GM12878 (cell line): ENCODE results near the gene NAA60. TPM values are rescaled to one million over a fixed set of nuclear protein-coding genes. Genes with fewer than 3 reads are reported as not detected.

ENCODE experiments used
- E4F1 ChIP-seq: fragments of 450-650 bp; IDR thresholded peaks from 2 replicates; pipeline ENCODE4 v1.6.1; 2018; ENCODE audit warnings: borderline replicate concordance, mild to moderate bottlenecking; ENCODE audit not compliant: partially characterized antibody
- FOS ChIP-seq: IDR thresholded peaks from 3 replicates; pipeline ENCODE4 v1.6.1; 2011; ENCODE audit warnings: borderline replicate concordance; ENCODE audit not compliant: insufficient read length; ENCODE audit errors: extremely low read depth
- HDAC2 ChIP-seq: fragments of 200-600 bp; sonication (generic); IDR thresholded peaks from 2 replicates; pipeline ENCODE4 v1.6.1; 2017
- HDGF ChIP-seq: fragments of 450-650 bp; IDR thresholded peaks from 2 replicates; pipeline ENCODE4 v1.6.1; 2016; ENCODE audit warnings: antibody characterized with exemption
- KDM1A ChIP-seq: fragments of 200-600 bp; sonication (generic); IDR thresholded peaks from 2 replicates; pipeline ENCODE4 v1.6.1; 2016; ENCODE audit warnings: borderline replicate concordance
- MEF2B ChIP-seq: fragments of 450-650 bp; IDR thresholded peaks from 2 replicates; pipeline ENCODE4 v1.6.1; 2018; ENCODE audit warnings: mild to moderate bottlenecking, moderate library complexity; ENCODE audit not compliant: partially characterized antibody, poor library complexity, severe bottlenecking
- MTA3 ChIP-seq: IDR thresholded peaks from 2 replicates; pipeline ENCODE4 v1.6.1; 2012; ENCODE audit warnings: low read length, inconsistent platforms, borderline replicate concordance
- PAX8 ChIP-seq: fragments of 450-650 bp; IDR thresholded peaks from 2 replicates; pipeline ENCODE4 v1.6.1; 2017; ENCODE audit warnings: mild to moderate bottlenecking, moderate library complexity
- RAD21 ChIP-seq: IDR thresholded peaks from 2 replicates; pipeline ENCODE4 v1.6.1; 2011; ENCODE audit warnings: mild to moderate bottlenecking, low read depth, low read length, moderate library complexity; ENCODE audit not compliant: insufficient read depth
- SMAD5 ChIP-seq: IDR thresholded peaks from 2 replicates; pipeline ENCODE4 v1.6.1; 2016; ENCODE audit warnings: antibody characterized with exemption, low read depth
- TCF12 ChIP-seq: IDR thresholded peaks from 2 replicates; pipeline ENCODE4 v1.6.1; 2011; ENCODE audit warnings: low read depth, mild to moderate bottlenecking, low read length
- ZBTB11 ChIP-seq: fragments of 450-650 bp; formaldehyde crosslinking; IDR thresholded peaks from 2 replicates; pipeline ENCODE4 v1.5.0; 2022; ENCODE audit warnings: mild to moderate bottlenecking, missing genetic modification characterization
- ZBTB40 ChIP-seq: fragments of 450-650 bp; IDR thresholded peaks from 2 replicates; pipeline ENCODE4 v1.6.1; 2016; ENCODE audit warnings: mild to moderate bottlenecking, moderate library complexity, borderline replicate concordance
- ZNF687 ChIP-seq: fragments of 450-650 bp; IDR thresholded peaks from 2 replicates; pipeline ENCODE4 v1.6.1; 2017; ENCODE audit warnings: mild to moderate bottlenecking, moderate library complexity
- polyA plus RNA-seq, 11 experiments: library from polyadenylated mRNA; depleted of rRNA in 4 of 11; unstranded in 6 of 11; stranded (reverse) in 5 of 11; fragments of >200 nt; fragmentation: Nextera tagmentation in 4 of 11; fragmentation: Illumina TruSeq in 1 of 11; extraction: Ambion mirVana in 4 of 11; extraction: Trizol in 1 of 11; gene quantifications; 1 replicate in 1 of 11; 2 replicates in 10 of 11; pipeline versions ENCODE4 v1.2.1 to v1.2.3, GENCODE V29; 2011 to 2016; ENCODE audit warnings: inconsistent platforms in 2 of 11, missing spikeins in 2 of 11, low read depth in 1 of 11
- total RNA-seq, 4 experiments: library from RNA; depleted of rRNA in 3 of 4; stranded (reverse); fragments of >200 nt in 3 of 4; fragmentation: Illumina TruSeq in 1 of 4; extraction: Trizol in 1 of 4; gene quantifications; 2 replicates each; pipeline versions ENCODE4 v1.2.1 to v1.2.3, GENCODE V29; 2013 to 2021

NAA60 gene
- total and polyA plus RNA-seq, 10 of the 15 experiments (the other 5 are each of a cell fraction or from before 2014, with no cell fraction given): 6.2 to 43.1 (median 34.6) TPM

- TF ChIP-seq ZNF687 (peak; percentile 56), PAX8 (no peak), HDAC2 (no peak), FOS (no peak), MTA3 (no peak), ZBTB40 (no peak), KDM1A (no peak), TCF12 (peak; percentile 89), E4F1 (peak; percentile 77), MEF2B (no peak), SMAD5 (0 out of 2 replicates have a peak, but pooled peaks have one; percentile 37), RAD21 (peak; percentile 37; the same call in 1 of the 2 replicates), HDGF (peak; percentile 57; the same call in 1 of the 2 replicates), ZBTB11 (CRISPR knock-in tag) (no peak)
Observed at GRCh38 chr16:3457434-3458252, 14.2 kb downstream of the NAA60 start (continued).
